Measurements from ENCODE around the gene KCNQ1.
"Not testable (repeated sequence)": the region's sequence is repeated elsewhere in the genome, so short reads cannot be mapped to it uniquely, and the experiment has no call there.

The KCNQ1 gene

GRCh38 chr11:2475136-2475918 lies 30.5 kb downstream of the KCNQ1 start:
- Histone ChIP-seq H3K4me3 (ENCODE audit: insufficient read depth, low read length, poor library complexity, severe bottlenecking) (no peak overlapping the region), H3K79me2 (ENCODE audit: insufficient read depth, low read length) (no peaks in the 10 kb centered on the region), H3K4me2 (ENCODE audit: low read depth, low read length, poor library complexity, severe bottlenecking) (no peak overlapping the region), H3K36me3 (ENCODE audit: low read length) (no peaks in the 10 kb centered on the region), H3K27me3 (ENCODE audit: low read length) (no peaks in the 10 kb centered on the region), H3K27ac (ENCODE audit: low read depth, low read length) (no peak overlapping the region), H3F3A (ENCODE audit: insufficient read depth) (no peaks in the 10 kb centered on the region), H3K9ac (ENCODE audit: low read length) (no peak overlapping the region), H2AFZ (ENCODE audit: low read depth, low read length, severe bottlenecking) (no peak overlapping the region), H3K9me3 (ENCODE audit: insufficient read depth, low read length) (peaks cover 20% of the 10 kb centered on the region), H4K20me1 (ENCODE audit: low read depth, low read length) (no peaks in the 10 kb centered on the region), H3K9me2 (replicated peaks; ENCODE audit: insufficient read depth, low read length) (no peaks in the 10 kb centered on the region)
- TF ChIP-seq CTCF (IDR thresholded peaks at IDR 0.05; ENCODE audit: insufficient read depth, low read length, poor library complexity, severe bottlenecking) (no peak), EZH2phosphoT487 (conservative IDR thresholded peaks at IDR 0.05; ENCODE audit: low read length) (no peak)

- Histone ChIP-seq H3K9ac (ENCODE audit: low read length) (no peak overlapping the region), H3K27ac (ENCODE audit: low read depth, low read length) (no peak overlapping the region), H3K79me2 (ENCODE audit: insufficient read depth, low read length) (no peaks in the 10 kb centered on the region), H4K20me1 (ENCODE audit: low read depth, low read length) (no peaks in the 10 kb centered on the region), H3K36me3 (ENCODE audit: low read length) (no peaks in the 10 kb centered on the region), H3K27me3 (ENCODE audit: low read length) (no peaks in the 10 kb centered on the region), H2AFZ (ENCODE audit: low read depth, low read length, severe bottlenecking) (no peak overlapping the region), H3F3A (ENCODE audit: insufficient read depth) (no peaks in the 10 kb centered on the region), H3K4me2 (ENCODE audit: low read depth, low read length, poor library complexity, severe bottlenecking) (no peak overlapping the region), H3K9me3 (ENCODE audit: insufficient read depth, low read length) (peaks cover 20% of the 10 kb centered on the region), H3K9me2 (replicated peaks; ENCODE audit: insufficient read depth, low read length) (no peaks in the 10 kb centered on the region), H3K4me3 (ENCODE audit: insufficient read depth, low read length, poor library complexity, severe bottlenecking) (no peak overlapping the region)
- no peak for TF ChIP-seq EZH2phosphoT487 (conservative IDR thresholded peaks at IDR 0.05; ENCODE audit: low read length)
- TF ChIP-seq CTCF (IDR thresholded peaks at IDR 0.05; ENCODE audit: insufficient read depth, low read length, poor library complexity, severe bottlenecking): no peak
These were observed 32.4 kb downstream of the KCNQ1 start for GRCh38 chr11:2477254-2477653.

GRCh38 chr11:2477936-2478335 lies 33.1 kb downstream of the KCNQ1 start:
- no peak overlapping the region for H2AFZ ChIP-seq (ENCODE audit: low read depth, low read length, severe bottlenecking)
- H3F3A ChIP-seq (ENCODE audit: insufficient read depth): no peaks in the 10 kb centered on the region
- TF ChIP-seq CTCF (IDR thresholded peaks at IDR 0.05; ENCODE audit: insufficient read depth, low read length, poor library complexity, severe bottlenecking) (no peak), EZH2phosphoT487 (conservative IDR thresholded peaks at IDR 0.05; ENCODE audit: low read length) (no peak)
- no peaks in the 10 kb centered on the region for H3K36me3 ChIP-seq (ENCODE audit: low read length)
- no peaks in the 10 kb centered on the region for H3K9me2 ChIP-seq (replicated peaks; ENCODE audit: insufficient read depth, low read length)
- H3K27me3 ChIP-seq (ENCODE audit: low read length): no peaks in the 10 kb centered on the region
- H3K4me3 ChIP-seq (ENCODE audit: insufficient read depth, low read length, poor library complexity, severe bottlenecking): no peak overlapping the region
- peaks cover 20% of the 10 kb centered on the region for H3K9me3 ChIP-seq (ENCODE audit: insufficient read depth, low read length)
- H3K4me2 ChIP-seq (ENCODE audit: low read depth, low read length, poor library complexity, severe bottlenecking): no peak overlapping the region
- H4K20me1 ChIP-seq (ENCODE audit: low read depth, low read length): no peaks in the 10 kb centered on the region
- no peaks in the 10 kb centered on the region for H3K79me2 ChIP-seq (ENCODE audit: insufficient read depth, low read length)
- H3K9ac ChIP-seq (ENCODE audit: low read length): no peak overlapping the region
- no peak overlapping the region for H3K27ac ChIP-seq (ENCODE audit: low read depth, low read length)

- H3K79me2 ChIP-seq (ENCODE audit: insufficient read depth, low read length); H2AFZ ChIP-seq (ENCODE audit: low read depth, low read length, severe bottlenecking); H3K9me2 ChIP-seq (replicated peaks; ENCODE audit: insufficient read depth, low read length); H3K27ac ChIP-seq (ENCODE audit: low read depth, low read length); H4K20me1 ChIP-seq (ENCODE audit: low read depth, low read length); H3K36me3 ChIP-seq (ENCODE audit: low read length); H3F3A ChIP-seq (ENCODE audit: insufficient read depth); H3K27me3 ChIP-seq (ENCODE audit: low read length); H3K4me2 ChIP-seq (ENCODE audit: low read depth, low read length, poor library complexity, severe bottlenecking); H3K9ac ChIP-seq (ENCODE audit: low read length); H3K4me3 ChIP-seq (ENCODE audit: insufficient read depth, low read length, poor library complexity, severe bottlenecking): not testable (repeated sequence)
- H3K9me3 ChIP-seq (ENCODE audit: insufficient read depth, low read length): peaks cover 20% of the 10 kb centered on the region
These were observed 35.5 kb downstream of the KCNQ1 start for GRCh38 chr11:2480067-2480873.
